Liver (tissue), 9 donors: ENCODE data around the gene COBL. TPM values are rescaled to one million over a fixed set of nuclear protein-coding genes. Genes with fewer than 3 reads are reported as not detected.

Experiments used
- DNase-seq: peaks from one replicate; pipeline ENCODE4 v3.0.0-alpha.2; 2017; ENCODE audit warnings: low spot score
- H3K27ac ChIP-seq, 2 donors: one replicate each; pipeline ENCODE4 v1.7.0; 2013; ENCODE audit warnings: inconsistent platforms in 2 of 2, low read length in 2 of 2, control low read depth in 1 of 2, low read depth in 1 of 2, mild to moderate bottlenecking in 1 of 2
- H3K27me3 ChIP-seq, 4 donors: one replicate each; pipeline versions ENCODE4 v1.6.1 to v1.7.0; 2013; ENCODE audit warnings: low read length in 3 of 4, inconsistent platforms in 1 of 4, mild to moderate bottlenecking in 1 of 4, moderate library complexity in 1 of 4; ENCODE audit not compliant: control insufficient read depth in 4 of 4, insufficient read depth in 4 of 4
- H3K36me3 ChIP-seq, 4 donors: one replicate each; pipeline versions ENCODE4 v1.6.1 to v1.7.0; 2013; ENCODE audit warnings: low read length in 3 of 4, mild to moderate bottlenecking in 3 of 4, low read depth in 1 of 4, moderate library complexity in 1 of 4; ENCODE audit not compliant: control insufficient read depth in 4 of 4, insufficient read depth in 3 of 4
- H3K4me1 ChIP-seq, 4 donors: one replicate each; pipeline versions ENCODE4 v1.6.1 to v1.7.0; 2013; ENCODE audit warnings: low read length in 3 of 4, mild to moderate bottlenecking in 3 of 4, moderate library complexity in 1 of 4; ENCODE audit not compliant: control insufficient read depth in 4 of 4, insufficient read depth in 4 of 4
- H3K4me3 ChIP-seq, 3 donors: one replicate each; pipeline versions ENCODE4 v1.6.1 to v1.7.0; 2013; ENCODE audit warnings: low read length in 3 of 3, control low read depth in 1 of 3, low read depth in 1 of 3, mild to moderate bottlenecking in 1 of 3
- H3K9ac ChIP-seq, 2 donors: one replicate each; pipeline ENCODE4 v1.7.0; 2013; ENCODE audit warnings: low read length in 2 of 2, mild to moderate bottlenecking in 2 of 2, moderate library complexity in 2 of 2, control low read depth in 1 of 2, low read depth in 1 of 2
- H3K9me3 ChIP-seq, 4 donors: one replicate each; pipeline versions ENCODE4 v1.6.1 to v1.7.0; 2013; ENCODE audit warnings: low read length in 3 of 4; ENCODE audit not compliant: control insufficient read depth in 4 of 4
- ATF3 ChIP-seq: IDR thresholded peaks from 2 replicates; pipeline ENCODE4 v1.6.1; 2016; ENCODE audit warnings: antibody characterized with exemption
- CTCF ChIP-seq: fragments of 150-350 bp; IDR thresholded peaks from 2 replicates; pipeline ENCODE4 v1.5.1; 2017; ENCODE audit warnings: improper control_type of control experiment, low read depth, low read length; ENCODE audit not compliant: missing input control
- EGR1 ChIP-seq, 2 donors: IDR thresholded peaks; 2 replicates each; pipeline ENCODE4 v1.6.1; 2016 to 2018; ENCODE audit warnings: antibody characterized with exemption in 2 of 2, low read depth in 2 of 2
- FOXA1 ChIP-seq: IDR thresholded peaks from 2 replicates; pipeline ENCODE4 v1.6.1; 2016; ENCODE audit warnings: antibody characterized with exemption
- FOXA2 ChIP-seq: IDR thresholded peaks from 2 replicates; pipeline ENCODE4 v1.6.1; 2016; ENCODE audit warnings: antibody characterized with exemption
- GABPA ChIP-seq, 2 donors: IDR thresholded peaks in 1 of 2; conservative IDR thresholded peaks in 1 of 2; 2 replicates each; pipeline ENCODE4 v1.6.1; 2016; ENCODE audit warnings: antibody characterized with exemption in 2 of 2, mild to moderate bottlenecking in 1 of 2, moderate library complexity in 1 of 2
- HNF4G ChIP-seq: IDR thresholded peaks from 2 replicates; pipeline ENCODE4 v1.6.1; 2016; ENCODE audit warnings: antibody characterized with exemption
- JUND ChIP-seq, 2 donors: IDR thresholded peaks; 2 replicates each; pipeline ENCODE4 v1.6.1; 2016; ENCODE audit warnings: antibody characterized with exemption in 2 of 2
- MAX ChIP-seq: IDR thresholded peaks from 2 replicates; pipeline ENCODE4 v1.6.1; 2016; ENCODE audit warnings: antibody characterized with exemption
- NR2F2 ChIP-seq: IDR thresholded peaks from 2 replicates; pipeline ENCODE4 v1.6.1; 2016; ENCODE audit warnings: antibody characterized with exemption
- RAD21 ChIP-seq, 2 donors: IDR thresholded peaks; 2 replicates each; pipeline ENCODE4 v1.6.1; 2016; ENCODE audit warnings: antibody characterized with exemption in 2 of 2, mild to moderate bottlenecking in 2 of 2
- REST ChIP-seq: IDR thresholded peaks from 2 replicates; pipeline ENCODE4 v1.6.1; 2016; ENCODE audit warnings: antibody characterized with exemption, mild to moderate bottlenecking
- RXRA ChIP-seq, 2 donors: IDR thresholded peaks; 2 replicates each; pipeline ENCODE4 v1.6.1; 2017 to 2018; ENCODE audit warnings: antibody characterized with exemption in 2 of 2, mild to moderate bottlenecking in 1 of 2
- SP1 ChIP-seq: IDR thresholded peaks from 2 replicates; pipeline ENCODE4 v1.6.1; 2018; ENCODE audit warnings: antibody characterized with exemption, mild to moderate bottlenecking
- TAF1 ChIP-seq: conservative IDR thresholded peaks from 2 replicates; pipeline ENCODE4 v1.6.1; 2016; ENCODE audit warnings: antibody characterized with exemption, mild to moderate bottlenecking
- YY1 ChIP-seq: IDR thresholded peaks from 2 replicates; pipeline ENCODE4 v1.6.1; 2016; ENCODE audit warnings: antibody characterized with exemption, mild to moderate bottlenecking
- ZBTB33 ChIP-seq: IDR thresholded peaks from 2 replicates; pipeline ENCODE4 v1.6.1; 2016; ENCODE audit warnings: antibody characterized with exemption
- WGBS: extraction: QIAGEN DNeasy Blood & Tissue Kit; methylation state at CpG from one replicate; pipeline ENCODE4 v1.1.7; 2013; 5-methylcytosine and 5-hydroxymethylcytosine counted together
- polyA plus RNA-seq, 2 donors: library from polyadenylated mRNA; stranded (reverse) in 1 of 2; unstranded in 1 of 2; fragments of 200-250 nt in 1 of 2; fragments of >200 nt in 1 of 2; fragmentation: Nextera tagmentation in 1 of 2; extraction: Ambion mirVana in 1 of 2; gene quantifications; one replicate each; pipeline versions ENCODE4 v1.2.1 to v1.2.3, GENCODE V29; 2013 to 2015
- total RNA-seq, 2 donors: library from RNA; depleted of rRNA; stranded (reverse); fragments of >200 nt; gene quantifications; one replicate each; pipeline ENCODE4 v1.2.3, GENCODE V29; 2014
- donor health status: healthy.
- donor health status: healthy.
- donor health status: healthy.
- donor health status: healthy.
- donor health status: healthy.

The COBL gene
- total and polyA plus RNA-seq, 4 donors, result 5.8 to 18.7 (median 10.7) TPM

GRCh38 chr7:51253157-51253556 is 63.5 kb downstream of the COBL start:
- H3K9ac ChIP-seq, result no peak overlapping the region
- 92% methylated on average over 3 of the region's 3 CpGs for WGBS
- peak; percentile 70 to 76 for TF ChIP-seq RAD21 (IDR thresholded peaks at IDR 0.05)
- no peak for TF ChIP-seq TAF1
- TF ChIP-seq ATF3, result no peak

DNA sequence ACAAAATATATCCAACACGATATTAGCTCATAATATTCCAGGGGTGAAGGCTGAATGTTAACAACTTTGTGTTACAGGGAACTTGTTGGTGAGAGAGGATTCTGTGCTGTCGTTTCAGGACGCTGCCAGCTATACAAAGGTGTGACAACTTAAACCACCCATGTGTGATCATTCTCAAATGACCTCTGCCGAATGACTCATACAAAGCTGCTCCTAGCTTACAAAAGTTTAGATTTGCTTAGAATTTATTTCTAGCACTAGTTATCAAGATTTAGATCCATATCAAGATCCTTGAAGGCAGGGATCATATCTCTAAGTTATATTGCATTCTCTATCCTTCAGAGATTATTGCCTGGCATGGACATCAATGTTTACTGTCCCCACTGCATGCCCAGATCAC is 65.3 kb downstream of the COBL start:
- TF ChIP-seq ATF3 (no peak), FOXA1 (no peak), JUND (IDR thresholded peaks at IDR 0.05) (no peak), RXRA (IDR thresholded peaks at IDR 0.05) (no peak), HNF4G (no peak), REST (no peak), EGR1 (IDR thresholded peaks at IDR 0.05; ENCODE audit: low read depth in 2 of 2) (no peak), FOXA2 (no peak), NR2F2 (no peak), GABPA (IDR thresholded peaks at IDR 0.05 in 1 of 2, conservative IDR thresholded peaks at IDR 0.05 in 1 of 2) (no peak), MAX (no peak)
- 82% methylated on average over 4 of the region's 4 CpGs for WGBS
- H3K27ac ChIP-seq, result peak overlapping the region in 1 of 2 donors; percentile 44

More at GRCh38 chr7:51253157-51253556, 63.5 kb downstream of the COBL start:
- no peak for DNase-seq
- H3K4me1 ChIP-seq, result peaks cover 0 to 10% (median 4%) of the 10 kb centered on the region in 4 donors
- no peak overlapping the region for H3K27ac ChIP-seq
- H3K36me3 ChIP-seq, result no peaks in the 10 kb centered on the region
- no peaks in the 10 kb centered on the region for H3K27me3 ChIP-seq
- no peaks in the 10 kb centered on the region for H3K9me3 ChIP-seq
- no peak overlapping the region for H3K4me3 ChIP-seq

DNA sequence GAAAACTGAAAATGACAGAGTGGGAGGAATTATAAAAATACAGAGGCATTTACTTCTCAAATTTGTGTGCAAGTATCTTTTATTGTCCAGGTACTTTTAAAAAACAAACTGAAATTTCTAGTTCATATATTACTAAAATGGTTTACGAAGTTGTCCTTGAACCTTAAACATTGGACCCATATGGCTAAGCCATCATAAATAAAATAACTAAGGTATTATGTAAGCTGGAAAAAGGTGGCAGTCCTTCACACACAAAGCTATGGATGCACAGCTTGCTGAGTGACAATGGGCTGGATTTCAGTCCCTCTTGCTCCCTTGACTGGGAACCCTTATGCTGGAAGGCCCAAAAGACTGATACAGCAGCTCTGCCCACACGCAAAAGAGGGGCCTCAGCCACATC is 66.1 kb downstream of the COBL start:
- Histone ChIP-seq H3K36me3 (no peaks in the 10 kb centered on the region), H3K27me3 (no peaks in the 10 kb centered on the region), H3K4me3 (no peak overlapping the region), H3K4me1 (peaks cover 0 to 10% (median 6%) of the 10 kb centered on the region in 4 donors), H3K9ac (no peak overlapping the region), H3K9me3 (no peaks in the 10 kb centered on the region), H3K27ac (no peak overlapping the region)
- 85% methylated on average over 2 of the region's 2 CpGs for WGBS
- DNase-seq, result no peak
- TF ChIP-seq YY1, result no peak
- no peak for TF ChIP-seq CTCF
- TF ChIP-seq RAD21 (IDR thresholded peaks at IDR 0.05), result no peak
- TF ChIP-seq TAF1, result no peak
- no peak for TF ChIP-seq HNF4G
- no peak for TF ChIP-seq SP1
- TF ChIP-seq REST, result no peak
- TF ChIP-seq JUND (IDR thresholded peaks at IDR 0.05), result no peak
- TF ChIP-seq FOXA2, result no peak
- TF ChIP-seq ZBTB33, result no peak

More for the DNA sequence above, 65.3 kb downstream of the COBL start:
- Histone ChIP-seq H3K4me1 (peaks cover 0 to 10% (median 4%) of the 10 kb centered on the region in 4 donors), H3K9me3 (no peaks in the 10 kb centered on the region), H3K36me3 (no peaks in the 10 kb centered on the region), H3K27me3 (no peaks in the 10 kb centered on the region), H3K9ac (no peak overlapping the region), H3K4me3 (no peak overlapping the region)
- DNase-seq, result no peak
